ENCODE measurements around the gene NRARP.

Gene NRARP

DNA sequence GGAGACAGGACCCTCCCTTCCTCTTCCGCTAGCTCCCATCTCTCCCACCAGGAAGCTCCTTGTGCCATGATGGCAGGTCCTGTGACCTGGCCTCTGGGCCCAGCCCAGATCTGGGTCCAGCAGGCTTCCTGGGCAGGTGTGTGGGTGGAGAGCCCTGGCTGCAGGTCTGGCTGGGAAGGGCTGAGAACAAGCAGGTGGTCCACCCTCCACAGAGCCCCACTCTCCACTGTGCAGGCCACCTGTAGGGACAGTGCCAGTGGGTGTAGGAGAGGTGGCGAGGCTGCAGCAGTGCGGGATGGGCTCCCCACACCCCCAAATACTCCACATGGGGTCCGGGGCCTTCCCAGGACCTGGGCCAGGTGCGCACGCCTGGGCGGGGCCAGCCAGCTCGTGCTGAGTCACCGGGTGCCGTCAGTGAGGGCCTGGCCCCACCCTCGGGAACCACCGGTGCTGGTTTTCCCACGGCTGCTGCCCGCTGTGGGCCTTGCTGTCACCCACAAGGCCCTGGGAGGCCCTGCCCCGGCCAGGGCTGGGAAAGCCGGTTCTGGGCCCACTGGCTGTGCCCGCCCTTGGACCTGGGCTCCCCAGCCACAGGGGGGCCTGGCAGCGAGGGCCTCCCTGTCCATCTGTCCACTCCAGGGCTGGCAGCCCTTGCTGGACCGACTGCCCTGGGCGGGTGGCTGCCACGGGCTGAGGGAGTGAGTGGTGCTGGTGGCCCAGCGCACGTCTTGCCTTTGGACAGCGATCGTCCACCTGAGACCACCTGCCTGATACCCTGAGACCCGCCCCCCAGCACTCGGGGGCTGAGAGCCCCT lies 9.3 kb upstream of the NRARP start:
- POLR2A ChIA-PET, result interaction anchor here (0.9 to 1.9 kb wide), 2 partner anchors 9 to 10 kb away, joined by 3 to 12 read pairs; partner anchors contain the start of gene NRARP
- DNase-seq (ENCODE audit: extremely low spot score), result no peak
- CTCF ChIA-PET, result no interaction called here
- TF ChIP-seq SP1 (IDR thresholded peaks at IDR 0.05) (no peak), LEF1 (IDR thresholded peaks at IDR 0.05; ENCODE audit: borderline replicate concordance) (no peak)

DNA sequence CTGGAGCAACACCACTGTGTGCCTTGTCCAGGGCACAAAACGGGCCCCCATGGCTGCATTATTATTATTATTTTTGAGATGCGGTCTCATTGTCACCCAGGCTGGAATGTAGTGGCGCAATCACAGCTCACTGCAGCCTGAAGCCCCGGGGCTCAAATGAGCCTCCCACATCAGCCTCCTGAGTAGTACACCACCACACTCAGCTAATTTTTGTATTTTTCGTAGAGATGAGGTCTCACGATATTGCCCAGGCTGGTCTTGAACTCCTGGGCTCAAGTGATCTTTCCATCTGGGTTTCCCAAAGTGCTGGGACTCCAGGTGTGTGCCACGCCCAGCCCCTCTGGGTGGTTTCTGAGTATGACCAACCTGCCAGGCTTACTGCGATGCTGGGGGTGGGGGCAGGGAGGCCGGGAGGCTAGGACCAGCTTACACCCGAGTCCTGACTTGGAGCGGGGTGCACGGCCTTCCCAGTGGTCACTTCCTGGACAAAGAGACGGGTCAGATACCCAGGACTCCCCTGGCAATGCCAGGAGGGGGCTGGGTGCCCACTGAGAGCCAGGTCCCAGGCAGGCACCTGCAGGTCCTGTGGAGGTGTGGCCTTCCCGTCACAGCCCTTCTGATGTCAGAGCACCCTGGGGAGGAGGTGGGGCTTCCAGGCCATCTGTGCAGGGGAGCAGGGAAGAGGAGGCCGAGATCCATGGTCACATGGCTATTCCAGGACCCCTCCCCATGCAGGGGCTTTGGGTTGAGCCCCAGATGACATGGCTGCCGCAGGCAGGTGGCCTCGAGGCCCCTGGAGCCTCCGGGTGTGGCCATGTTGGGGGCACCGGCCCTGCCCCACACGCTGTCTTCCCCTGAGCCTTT lies 8.3 kb upstream of the NRARP start:
- ChIA-PET POLR2A (interaction anchor here (0.9 kb wide), 1 partner anchor 8 kb away, joined by 3 read pairs; the partner anchor contains the start of gene NRARP), CTCF (no interaction called here)
- DNase-seq (ENCODE audit: extremely low spot score), result no peak
- no peak for TF ChIP-seq NFRKB (IDR thresholded peaks at IDR 0.05)
- TF ChIP-seq L3MBTL2 (conservative IDR thresholded peaks at IDR 0.05), result no peak
- no peak for TF ChIP-seq FOXA1 (IDR thresholded peaks at IDR 0.05)
- no peak for TF ChIP-seq SUZ12 (IDR thresholded peaks at IDR 0.05)
- TF ChIP-seq CTBP1 (IDR thresholded peaks at IDR 0.05; ENCODE audit: borderline replicate concordance), result no peak
- no peak for TF ChIP-seq FOXM1 (IDR thresholded peaks at IDR 0.05; ENCODE audit: borderline replicate concordance)
- TF ChIP-seq LEF1 (IDR thresholded peaks at IDR 0.05; ENCODE audit: borderline replicate concordance), result no peak
- no peak for TF ChIP-seq ARNT (IDR thresholded peaks at IDR 0.05)
- no peak for TF ChIP-seq FOXK2 (IDR thresholded peaks at IDR 0.05)
- no peak for TF ChIP-seq ELF4 (IDR thresholded peaks at IDR 0.05)
- TF ChIP-seq, protein P1, sequence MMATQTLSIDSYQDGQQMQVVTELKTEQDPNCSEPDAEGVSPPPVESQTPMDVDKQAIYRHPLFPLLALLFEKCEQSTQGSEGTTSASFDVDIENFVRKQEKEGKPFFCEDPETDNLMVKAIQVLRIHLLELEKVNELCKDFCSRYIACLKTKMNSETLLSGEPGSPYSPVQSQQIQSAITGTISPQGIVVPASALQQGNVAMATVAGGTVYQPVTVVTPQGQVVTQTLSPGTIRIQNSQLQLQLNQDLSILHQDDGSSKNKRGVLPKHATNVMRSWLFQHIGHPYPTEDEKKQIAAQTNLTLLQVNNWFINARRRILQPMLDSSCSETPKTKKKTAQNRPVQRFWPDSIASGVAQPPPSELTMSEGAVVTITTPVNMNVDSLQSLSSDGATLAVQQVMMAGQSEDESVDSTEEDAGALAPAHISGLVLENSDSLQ (IDR thresholded peaks at IDR 0.05), result no peak
- TF ChIP-seq SP1 (IDR thresholded peaks at IDR 0.05), result no peak
- TF ChIP-seq HDGF (IDR thresholded peaks at IDR 0.05; ENCODE audit: borderline replicate concordance), result no peak
- TF ChIP-seq BHLHE40 (IDR thresholded peaks at IDR 0.05; ENCODE audit: borderline replicate concordance), result no peak
- TF ChIP-seq TARDBP (IDR thresholded peaks at IDR 0.05), result no peak
- TF ChIP-seq ZNF384 (IDR thresholded peaks at IDR 0.05), result no peak

- ChIA-PET CTCF (no interaction called here), POLR2A (no interaction called here)
- TF ChIP-seq TARDBP (IDR thresholded peaks at IDR 0.05) (no peak), NFRKB (IDR thresholded peaks at IDR 0.05) (no peak), HDGF (IDR thresholded peaks at IDR 0.05; ENCODE audit: borderline replicate concordance) (no peak), FOXK2 (IDR thresholded peaks at IDR 0.05) (no peak), L3MBTL2 (conservative IDR thresholded peaks at IDR 0.05) (no peak), ARNT (IDR thresholded peaks at IDR 0.05) (no peak)
- DNase-seq (ENCODE audit: extremely low spot score), result no peak
Measured at GRCh38 chr9:137309368-137310188, 7.5 kb upstream of the NRARP start.

DNA sequence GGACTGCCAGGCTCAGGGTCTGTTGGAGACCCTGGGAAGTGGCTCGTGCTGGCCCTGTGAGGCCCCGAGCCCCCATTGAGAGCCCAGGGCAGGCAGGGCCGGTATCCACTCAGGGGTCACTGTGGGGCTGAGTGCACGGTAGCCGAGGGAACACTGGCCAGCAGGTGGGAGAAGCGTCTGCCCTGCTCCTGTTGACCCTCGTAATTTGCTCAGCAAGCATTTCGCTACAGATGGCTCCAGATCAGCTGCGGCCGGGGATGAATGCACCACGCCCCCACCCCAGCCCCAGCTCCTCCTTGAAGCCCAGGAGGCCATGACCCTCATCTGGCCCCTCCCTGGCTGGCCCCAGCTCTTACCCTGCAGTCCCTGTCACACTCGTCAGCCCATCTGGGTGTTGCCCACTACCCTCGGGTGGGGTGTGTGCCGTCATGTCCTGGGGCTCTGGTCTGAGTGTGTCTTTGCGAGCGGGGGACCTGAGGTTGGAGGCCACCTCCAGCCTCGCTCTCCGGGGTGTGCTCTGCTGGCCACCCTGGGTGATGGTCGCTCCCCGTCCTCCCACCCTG lies 6.1 kb upstream of the NRARP start:
- no peak for TF ChIP-seq FOXA1 (IDR thresholded peaks at IDR 0.05)
- TF ChIP-seq TARDBP (IDR thresholded peaks at IDR 0.05), result no peak
- TF ChIP-seq FOXM1 (IDR thresholded peaks at IDR 0.05; ENCODE audit: borderline replicate concordance), result no peak
- TF ChIP-seq SUZ12 (IDR thresholded peaks at IDR 0.05), result no peak
- no peak for TF ChIP-seq CTBP1 (IDR thresholded peaks at IDR 0.05; ENCODE audit: borderline replicate concordance)
- TF ChIP-seq, protein P1 (IDR thresholded peaks at IDR 0.05), result no peak
- TF ChIP-seq ELF4 (IDR thresholded peaks at IDR 0.05), result no peak
- TF ChIP-seq NFRKB (IDR thresholded peaks at IDR 0.05), result no peak
- TF ChIP-seq ZNF384 (IDR thresholded peaks at IDR 0.05), result no peak
- no peak for TF ChIP-seq ARNT (IDR thresholded peaks at IDR 0.05)
- no peak for TF ChIP-seq L3MBTL2 (conservative IDR thresholded peaks at IDR 0.05)
- TF ChIP-seq LEF1 (IDR thresholded peaks at IDR 0.05; ENCODE audit: borderline replicate concordance), result no peak
- TF ChIP-seq SP1 (IDR thresholded peaks at IDR 0.05), result no peak
- TF ChIP-seq BHLHE40 (IDR thresholded peaks at IDR 0.05; ENCODE audit: borderline replicate concordance), result no peak
- no peak for TF ChIP-seq HDGF (IDR thresholded peaks at IDR 0.05; ENCODE audit: borderline replicate concordance)
- no peak for TF ChIP-seq FOXK2 (IDR thresholded peaks at IDR 0.05)
- ChIA-PET POLR2A (no interaction called here), CTCF (interaction anchor here (0.6 kb wide), 1 partner anchor 16 kb away, joined by 3 read pairs; no protein-coding TSS in a partner anchor)
- DNase-seq (ENCODE audit: extremely low spot score), result no peak

DNA sequence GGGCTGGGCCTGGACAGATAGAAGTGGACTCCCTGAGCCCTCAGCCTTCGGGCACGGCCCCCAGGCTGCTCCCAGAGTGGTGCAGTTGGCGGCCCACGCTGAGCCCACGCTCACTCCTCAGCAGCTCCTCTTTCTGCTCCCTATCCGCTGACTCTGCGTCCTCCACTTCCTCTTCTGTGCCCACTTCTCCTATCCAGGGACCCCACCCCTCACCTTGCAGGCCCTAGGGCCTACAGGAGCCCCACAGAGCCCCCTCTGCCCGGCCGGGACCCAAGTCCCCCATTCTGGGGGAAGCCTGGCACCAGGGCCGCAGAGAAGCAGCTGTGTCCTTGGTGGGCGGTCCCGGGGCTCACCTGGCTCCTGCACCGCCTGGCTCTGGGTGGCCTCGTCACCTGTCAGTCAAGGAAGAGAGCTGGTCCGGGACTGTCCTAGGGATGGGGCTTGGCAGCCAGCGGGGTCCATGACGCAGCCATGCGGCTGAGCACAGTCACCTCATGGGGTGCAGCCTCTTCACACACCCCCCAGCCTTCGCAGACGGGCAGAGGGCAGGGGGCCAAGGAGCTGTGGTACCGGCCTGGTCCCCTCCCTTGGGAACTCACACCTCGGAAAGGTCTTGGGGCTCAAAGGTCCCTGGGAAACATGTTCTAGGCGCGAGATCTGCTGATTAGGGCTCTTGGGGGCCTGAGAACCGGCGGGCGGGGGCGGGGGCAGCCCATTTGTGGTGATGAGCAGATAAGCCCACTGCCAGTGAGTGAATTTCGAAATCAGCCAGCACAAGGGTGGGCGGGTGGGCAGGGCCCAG lies 5.4 kb upstream of the NRARP start:
- TF ChIP-seq FOXK2 (IDR thresholded peaks at IDR 0.05), result no peak
- no peak for TF ChIP-seq CTBP1 (IDR thresholded peaks at IDR 0.05; ENCODE audit: borderline replicate concordance)
- TF ChIP-seq ZNF384 (IDR thresholded peaks at IDR 0.05), result no peak
- TF ChIP-seq ARNT (IDR thresholded peaks at IDR 0.05), result no peak
- TF ChIP-seq, protein P1 (IDR thresholded peaks at IDR 0.05), result no peak; the same call in none of the 2 replicates
- TF ChIP-seq FOXA1 (IDR thresholded peaks at IDR 0.05), result no peak
- no peak for TF ChIP-seq HDGF (IDR thresholded peaks at IDR 0.05; ENCODE audit: borderline replicate concordance)
- TF ChIP-seq TARDBP (IDR thresholded peaks at IDR 0.05), result no peak
- no peak for TF ChIP-seq LEF1 (IDR thresholded peaks at IDR 0.05; ENCODE audit: borderline replicate concordance)
- TF ChIP-seq FOXM1 (IDR thresholded peaks at IDR 0.05; ENCODE audit: borderline replicate concordance), result no peak
- TF ChIP-seq L3MBTL2 (conservative IDR thresholded peaks at IDR 0.05), result no peak
- no peak for TF ChIP-seq SUZ12 (IDR thresholded peaks at IDR 0.05)
- no peak for DNase-seq (ENCODE audit: extremely low spot score)
- ChIA-PET CTCF (interaction anchor here (0.6 kb wide), 1 partner anchor 17 kb away, joined by 3 read pairs; no protein-coding TSS in a partner anchor), POLR2A (no interaction called here)
